HG02970 (cell line): ENCODE measurements around the gene TBC1D12.
A peak's percentile ranks its signal among the peaks of the same experiment; 100 is the strongest.
"Not testable (repeated sequence)": the region's sequence is repeated elsewhere in the genome, so short reads cannot be mapped to it uniquely, and the experiment has no call there.

Experiments
- ATAC-seq: cut with Tn5 transposase; IDR thresholded peaks from one replicate; pipeline ENCODE4 v1.9.1; 2021; ENCODE audit warnings: mild to moderate bottlenecking, moderate library complexity, moderate number of reproducible peaks; ENCODE audit not compliant: unreplicated experiment, low FRiP score

Gene TBC1D12

DNA sequence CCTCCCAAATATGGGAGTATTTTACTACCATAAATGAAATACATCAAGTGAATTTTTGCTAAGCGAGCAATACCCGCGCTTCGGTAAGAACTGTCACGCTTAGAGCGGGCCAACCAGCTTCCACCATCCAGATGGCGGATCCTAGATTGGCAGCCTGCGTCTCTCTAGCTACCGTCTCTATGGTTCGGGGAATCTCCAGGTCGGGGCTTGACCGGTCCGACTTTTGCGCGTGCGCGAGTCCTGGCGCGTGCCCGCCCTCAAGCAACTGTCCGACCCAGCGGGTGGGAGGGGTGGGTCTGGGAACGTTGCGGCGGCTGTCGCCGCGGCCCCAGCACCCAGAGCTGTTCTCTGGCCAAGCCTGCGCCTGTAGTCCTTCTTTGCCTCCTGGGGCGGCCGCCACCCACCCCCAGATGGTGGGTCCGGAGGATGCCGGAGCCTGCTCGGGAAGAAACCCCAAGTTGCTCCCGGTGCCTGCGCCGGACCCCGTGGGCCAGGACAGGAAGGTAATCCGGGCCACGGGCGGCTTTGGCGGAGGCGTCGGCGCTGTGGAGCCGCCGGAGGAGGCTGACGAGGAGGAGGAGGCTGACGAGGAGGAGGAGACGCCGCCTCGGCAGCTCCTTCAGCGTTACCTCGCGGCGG is at the start of gene TBC1D12:
TBC1D12 (plus strand) TSS at position 338 of the 639 bp plus-strand sequence; CDS start at position 411, 73 bp downstream.
- peak; percentile 68 for ATAC-seq

GRCh38 chr10:94353336-94353735 is 49.0 kb upstream of the TBC1D12 start:
- no peak for ATAC-seq

DNA sequence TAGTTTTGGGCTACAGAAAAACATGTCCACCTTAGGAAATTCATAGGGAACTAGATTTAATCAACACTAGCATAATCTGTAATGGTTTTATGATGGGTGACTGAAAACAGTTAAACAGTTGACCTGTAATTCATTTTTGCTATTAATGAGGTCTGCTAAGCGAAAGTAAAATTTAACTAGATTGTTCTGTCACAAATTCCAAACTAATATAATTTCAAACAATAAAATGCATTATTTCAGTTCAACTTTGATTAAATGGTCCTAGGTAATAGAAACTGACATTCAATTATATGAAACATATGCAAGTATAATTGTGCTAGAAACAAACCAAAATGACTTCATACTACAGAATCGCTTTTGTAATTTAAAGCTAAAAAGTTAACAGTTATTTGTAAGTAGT is 46.5 kb upstream of the TBC1D12 start:
- no peak for ATAC-seq

DNA sequence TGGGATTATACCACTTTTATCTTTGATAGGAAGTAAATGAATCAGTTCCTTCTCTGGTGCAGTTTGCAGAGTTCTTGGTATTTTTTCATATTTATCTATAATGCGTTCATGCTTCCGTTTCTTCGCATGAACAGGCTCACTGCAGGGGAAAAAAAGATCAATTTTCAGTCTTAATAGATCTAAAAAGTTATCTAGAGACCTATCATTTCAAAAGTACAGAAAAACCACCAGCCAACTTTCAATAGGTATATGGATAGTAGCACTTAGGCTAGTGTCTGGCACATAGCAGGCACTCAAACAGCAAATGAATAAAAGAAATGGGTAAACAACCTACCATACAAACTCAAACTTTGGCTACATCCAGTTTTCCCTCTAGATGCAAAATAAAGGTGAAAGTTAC is 45.1 kb upstream of the TBC1D12 start:
- no peak for ATAC-seq

DNA sequence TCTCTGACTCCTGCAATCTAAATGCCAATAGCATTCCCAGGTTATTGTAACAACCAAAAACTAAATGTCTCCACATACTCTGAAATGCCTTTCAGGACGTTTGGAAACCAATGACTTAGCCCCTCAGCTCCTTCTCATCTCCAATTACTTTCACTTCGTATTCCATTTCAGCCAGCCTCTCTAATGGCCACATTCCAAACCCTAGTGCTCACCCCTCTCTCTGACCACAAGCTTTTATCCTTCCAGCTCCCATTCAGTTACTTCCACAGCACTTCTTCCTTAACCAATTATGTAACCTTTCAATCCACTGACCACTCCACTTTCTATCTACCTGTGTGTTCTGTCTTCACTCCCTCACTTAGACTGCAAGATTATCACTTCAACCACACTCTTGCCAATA is 43.9 kb upstream of the TBC1D12 start:
- ATAC-seq: no peak

DNA sequence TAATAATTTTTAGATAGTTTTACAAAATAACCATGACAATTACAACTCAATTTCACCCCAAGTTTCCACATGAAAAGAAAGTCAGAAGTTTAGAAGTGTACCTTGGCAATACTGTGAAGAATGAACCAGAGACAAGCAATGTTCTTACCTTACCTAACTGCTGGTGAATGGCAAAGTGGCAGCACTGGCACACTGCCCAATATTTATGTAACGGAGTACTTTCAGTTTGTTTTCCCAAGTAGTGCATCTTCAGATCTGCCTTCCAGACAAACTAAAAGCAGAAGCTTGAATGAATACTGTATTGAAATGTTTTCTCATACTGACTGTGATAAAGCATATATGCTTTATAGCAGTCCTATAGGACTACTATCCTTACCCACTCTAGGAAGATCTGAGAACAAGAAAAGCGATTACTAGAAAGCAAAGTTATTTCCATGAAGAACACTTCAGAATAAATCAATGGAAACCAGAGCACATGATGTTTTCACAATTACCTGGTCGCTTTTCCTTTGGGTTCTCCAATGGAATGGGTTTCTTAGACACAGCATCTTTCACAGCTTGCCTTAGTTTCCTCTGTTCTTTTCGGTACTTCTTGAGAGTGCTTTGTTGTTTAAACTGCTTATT is 41.1 kb upstream of the TBC1D12 start:
- no peak for ATAC-seq

- ATAC-seq: peak; percentile 100
Measured at GRCh38 chr10:94362360-94363250, 39.7 kb upstream of the TBC1D12 start, which contains the start of gene NOC3L. TSS of gene NOC3L (minus strand) at chr10:94362939. CDS start at chr10:94362838, 101 bp downstream.

DNA sequence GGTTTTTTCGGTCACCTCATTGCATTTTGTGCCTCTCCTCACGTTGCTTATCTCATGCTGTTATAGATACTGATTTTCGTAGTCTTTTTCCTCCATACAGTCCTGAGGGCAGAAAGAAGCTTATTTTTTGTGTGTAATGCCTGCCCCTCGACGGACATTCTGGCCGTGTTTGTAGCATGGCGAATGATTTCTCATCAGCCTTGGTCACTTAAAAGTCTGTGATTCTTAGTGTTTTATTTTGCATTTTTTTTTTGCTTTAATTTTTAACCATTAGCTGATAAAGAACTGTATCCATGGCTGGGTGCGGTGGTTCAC is 39.1 kb upstream of the TBC1D12 start:
- ATAC-seq: peak; percentile 11

DNA sequence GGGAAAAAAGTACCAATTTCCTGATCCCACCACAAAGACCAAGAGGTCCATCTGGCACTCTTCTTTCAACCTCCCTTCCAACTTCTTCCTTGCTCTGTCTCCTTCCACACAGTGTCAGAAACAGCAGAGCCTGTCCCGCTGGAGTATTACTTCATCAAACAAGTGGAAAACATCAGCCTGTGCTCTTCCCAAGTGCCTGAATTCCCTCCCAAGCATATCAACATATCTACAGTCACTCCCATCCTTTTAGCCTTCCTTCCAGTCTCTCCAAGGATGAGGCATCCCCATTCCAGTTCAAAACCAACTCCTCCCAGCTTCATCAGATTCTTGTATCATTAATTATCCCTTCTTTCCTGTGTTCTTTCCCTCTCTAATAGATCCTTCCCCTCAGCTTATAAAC is 37.9 kb upstream of the TBC1D12 start:
- no peak for ATAC-seq

- no peak for ATAC-seq
Measured at GRCh38 chr10:94366382-94366781, 36.0 kb upstream of the TBC1D12 start.

GRCh38 chr10:94370501-94370900 is 31.8 kb upstream of the TBC1D12 start:
- ATAC-seq: no peak

GRCh38 chr10:94375374-94375773 is 27.0 kb upstream of the TBC1D12 start:
- no peak for ATAC-seq

DNA sequence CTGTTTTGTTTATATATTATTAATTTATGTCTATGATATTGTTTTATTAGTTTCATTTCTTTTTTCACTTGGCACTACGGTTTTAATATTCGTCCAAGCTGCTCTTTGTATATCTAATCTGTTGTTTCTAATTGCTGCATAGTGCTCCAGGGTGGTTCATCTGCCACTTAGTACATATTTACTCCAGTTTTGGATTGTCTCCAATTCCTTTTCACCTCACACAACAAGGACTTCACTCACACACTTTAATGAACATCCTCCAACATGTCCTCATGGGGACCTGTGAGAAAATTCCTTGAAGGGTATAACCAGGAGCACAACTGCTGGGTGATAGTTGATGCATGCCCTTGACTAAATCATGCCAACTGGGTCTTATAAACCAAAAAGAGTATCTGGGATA is 25.5 kb upstream of the TBC1D12 start:
- ATAC-seq: no peak

- no peak for ATAC-seq
Measured at GRCh38 chr10:94383530-94383929, 18.8 kb upstream of the TBC1D12 start.

GRCh38 chr10:94385733-94386132 is 16.6 kb upstream of the TBC1D12 start:
- ATAC-seq: not testable (repeated sequence)

GRCh38 chr10:94392117-94392516 is 10.2 kb upstream of the TBC1D12 start:
- ATAC-seq: not testable (repeated sequence)

DNA sequence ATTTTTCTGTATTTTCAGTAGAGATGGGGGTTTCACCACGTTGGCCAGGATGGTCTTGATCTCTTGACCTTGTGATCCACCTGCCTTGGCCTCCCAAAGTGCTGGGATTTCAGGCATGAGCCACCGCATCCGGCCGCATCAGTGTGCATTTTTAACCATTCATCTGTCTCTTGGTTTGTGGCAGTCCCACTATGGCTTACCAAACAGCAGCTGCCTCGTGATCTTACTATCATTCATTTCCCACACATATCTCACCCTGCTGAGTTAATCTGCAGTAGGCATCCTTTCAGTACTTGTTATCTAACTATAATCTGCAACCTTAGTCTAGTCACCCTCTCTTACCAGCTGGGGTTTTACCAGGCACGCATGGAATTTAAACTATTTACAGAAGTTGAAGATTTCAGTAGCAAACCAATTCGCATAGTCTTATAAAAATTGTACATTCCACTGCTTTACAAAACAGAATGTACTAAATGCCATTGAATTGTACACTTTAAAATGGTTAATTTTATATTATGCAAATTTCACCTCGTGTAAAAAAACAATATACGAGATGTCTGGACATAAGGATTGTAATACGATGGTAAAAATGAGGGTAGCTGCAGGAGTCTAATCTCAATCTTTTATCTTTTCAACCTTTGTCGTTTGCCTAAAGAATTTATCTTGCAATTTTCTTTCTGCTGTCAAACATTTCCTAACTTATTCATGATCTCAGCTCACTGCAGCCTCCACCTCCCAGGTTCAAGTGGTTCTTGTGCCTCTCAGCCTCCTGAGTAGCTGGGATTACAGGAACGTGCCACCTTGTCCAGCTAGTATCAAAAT is 4.6 kb upstream of the TBC1D12 start:
- no peak for ATAC-seq

DNA sequence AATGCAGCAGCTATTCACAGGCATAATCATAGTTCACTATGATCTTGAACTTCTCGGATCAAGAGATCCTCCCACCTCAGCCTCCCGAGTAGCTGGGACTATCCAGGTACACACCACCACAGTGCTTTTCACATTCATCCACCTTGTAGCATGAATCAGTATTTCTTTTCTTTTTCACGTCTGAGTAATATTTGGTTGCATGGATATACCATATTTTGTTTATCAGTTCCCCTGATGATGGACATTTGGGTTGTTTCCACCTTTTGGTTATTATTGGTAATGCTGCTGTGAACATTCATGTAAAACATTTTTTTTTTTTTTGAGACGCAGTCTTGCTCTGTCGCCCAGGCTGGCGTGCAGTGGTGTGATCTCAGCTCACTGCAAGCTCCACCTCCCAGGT is 3.6 kb upstream of the TBC1D12 start:
- ATAC-seq: no peak

GRCh38 chr10:94402843-94403379 is 570 bp downstream of the TBC1D12 start:
- peak; percentile 23 for ATAC-seq
